Activated CD4-positive, alpha-beta T cell treated with anti-CD3 and anti-CD28 coated beads, Interleukin-2, amount 10 ng/mL, durations not matched to agents 7 days and 5 days (primary cell): ENCODE measurements around the gene TMEM232. TPM values are rescaled to one million over a fixed set of nuclear protein-coding genes. Genes with fewer than 3 reads are reported as not detected.

Source experiments
- CTCF ChIA-PET: fragments of 350-600 bp; sonication (Branson Sonifier 250); formaldehyde crosslinking; loops from one replicate; lab custom pipeline; 2021; ENCODE audit warnings: antibody characterized with exemption; lab: Charles Lee
- POLR2A ChIA-PET: fragments of 350-600 bp; sonication (Branson Sonifier 250); formaldehyde crosslinking; loops from one replicate; lab custom pipeline; 2021; ENCODE audit warnings: antibody characterized with exemption; lab: Charles Lee
- DNase-seq: peaks from one replicate; pipeline ENCODE4 v3.0.0-alpha.2; 2020
- H3K27ac Mint-ChIP-seq: one replicate; pipeline ENCODE4 v1.8.0; 2021; ENCODE audit warnings: mild to moderate bottlenecking, moderate library complexity, mixed read lengths
- H3K27me3 Mint-ChIP-seq: one replicate; pipeline ENCODE4 v1.8.0; 2021; ENCODE audit warnings: mixed read lengths
- H3K36me3 Mint-ChIP-seq: one replicate; pipeline ENCODE4 v1.8.0; 2021; ENCODE audit warnings: low read depth, mixed read lengths
- H3K4me1 Mint-ChIP-seq: one replicate; pipeline ENCODE4 v1.8.0; 2021; ENCODE audit warnings: mixed read lengths
- H3K4me3 Mint-ChIP-seq: one replicate; pipeline ENCODE4 v1.8.0; 2021; ENCODE audit warnings: mild to moderate bottlenecking, moderate library complexity, mixed read lengths
- H3K9me3 Mint-ChIP-seq: one replicate; pipeline ENCODE4 v1.8.0; 2021; ENCODE audit warnings: mixed read lengths
- total RNA-seq, 2 experiments: library from RNA; stranded (reverse); gene quantifications; one replicate each; pipeline ENCODE4 v1.2.3, GENCODE V29; 2021

The TMEM232 gene
- total RNA-seq, 2 experiments from 2014 or later, result 0.60 to 0.64 TPM

DNA sequence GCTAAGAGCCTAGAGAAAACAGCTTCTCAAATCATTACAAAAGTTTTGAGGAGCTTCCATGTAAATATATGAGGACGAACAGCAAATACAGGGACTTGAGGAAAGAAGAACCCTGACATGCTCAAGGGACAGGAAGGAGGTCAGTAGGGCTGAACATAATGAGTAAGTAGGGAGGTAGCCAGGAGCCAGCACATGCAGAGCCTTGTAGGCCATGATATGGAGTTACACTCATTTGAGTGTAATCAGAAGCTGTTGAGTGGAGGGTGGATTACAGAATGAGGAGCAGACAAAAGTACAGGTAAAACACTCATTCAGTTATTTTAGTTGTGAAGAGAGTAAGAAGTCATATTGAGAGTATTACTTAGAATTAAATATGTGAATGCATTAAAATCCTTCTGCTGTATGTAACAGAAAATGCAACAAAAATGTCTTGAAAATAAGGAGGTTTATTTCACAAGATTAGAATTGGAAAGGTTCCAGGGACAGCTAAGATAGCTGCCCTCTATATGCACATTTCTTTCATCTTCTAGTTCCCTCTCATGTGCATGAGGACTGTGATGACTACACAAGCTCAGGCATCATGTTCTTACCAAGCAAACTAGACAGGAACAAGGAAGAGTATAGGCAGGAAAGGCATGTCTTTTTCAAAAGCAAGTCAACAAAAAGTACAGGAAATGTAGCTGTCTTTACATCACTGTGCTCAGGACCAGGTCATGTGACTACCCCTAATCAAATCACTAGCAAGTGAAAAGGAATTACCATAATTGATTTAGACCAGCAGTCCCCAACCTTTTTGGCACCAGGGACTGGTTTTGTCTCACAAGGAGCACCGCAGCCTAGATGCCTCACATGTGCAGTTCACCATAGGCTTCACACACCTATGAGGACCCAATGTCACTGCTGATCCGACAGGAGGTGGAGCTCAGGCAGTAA lies 87.2 kb downstream of the TMEM232 start:
- Mint-ChIP-seq H3K9me3 (no peaks in the 10 kb centered on the region), H3K27me3 (no peaks in the 10 kb centered on the region), H3K36me3 (no peaks in the 10 kb centered on the region), H3K4me3 (no peak overlapping the region), H3K27ac (no peak overlapping the region), H3K4me1 (peaks cover 5% of the 10 kb centered on the region)
- POLR2A ChIA-PET, result interaction anchor here (0.8 kb wide), 1 partner anchor 374 kb away, joined by 3 read pairs; no protein-coding TSS in a partner anchor
- no peak for DNase-seq
- CTCF ChIA-PET, result no interaction called here

- H3K9me3 Mint-ChIP-seq, result no peaks in the 10 kb centered on the region
Measured at GRCh38 chr5:110634475-110634874, 92.0 kb downstream of the TMEM232 start.

DNA sequence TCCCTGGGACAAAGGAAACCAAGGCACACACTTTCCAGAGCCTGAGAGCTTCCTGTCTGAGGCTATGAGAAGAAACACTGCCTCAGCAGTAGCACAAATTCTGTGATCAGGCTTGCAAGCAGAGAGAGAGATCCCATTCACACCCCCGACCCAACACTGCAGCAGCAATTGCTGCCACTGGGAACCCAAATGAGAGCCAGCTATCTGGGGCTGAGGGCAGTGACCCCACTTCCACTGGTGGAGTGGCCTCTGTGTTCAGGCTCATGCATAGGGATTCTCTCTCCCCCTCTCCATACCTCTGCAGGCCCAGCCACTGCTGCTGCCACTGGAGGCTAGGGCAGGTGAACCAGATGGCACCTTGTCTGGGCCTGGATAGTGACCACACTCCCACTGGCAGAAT lies 95.2 kb downstream of the TMEM232 start:
- Mint-ChIP-seq H3K27ac (no peak overlapping the region), H3K4me1 (peaks cover 5% of the 10 kb centered on the region), H3K27me3 (no peaks in the 10 kb centered on the region), H3K4me3 (no peak overlapping the region), H3K36me3 (no peaks in the 10 kb centered on the region), H3K9me3 (no peaks in the 10 kb centered on the region)
- no peak for DNase-seq
- CTCF ChIA-PET, result no interaction called here
- POLR2A ChIA-PET, result no interaction called here

More at GRCh38 chr5:110634475-110634874, 92.0 kb downstream of the TMEM232 start:
- no peaks in the 10 kb centered on the region for H3K36me3 Mint-ChIP-seq
- CTCF ChIA-PET, result no interaction called here
- no peaks in the 10 kb centered on the region for H3K27me3 Mint-ChIP-seq
- no peak for DNase-seq
- H3K27ac Mint-ChIP-seq, result no peak overlapping the region
- H3K4me3 Mint-ChIP-seq, result no peak overlapping the region
- peaks cover 5% of the 10 kb centered on the region for H3K4me1 Mint-ChIP-seq
- POLR2A ChIA-PET, result no interaction called here

DNA sequence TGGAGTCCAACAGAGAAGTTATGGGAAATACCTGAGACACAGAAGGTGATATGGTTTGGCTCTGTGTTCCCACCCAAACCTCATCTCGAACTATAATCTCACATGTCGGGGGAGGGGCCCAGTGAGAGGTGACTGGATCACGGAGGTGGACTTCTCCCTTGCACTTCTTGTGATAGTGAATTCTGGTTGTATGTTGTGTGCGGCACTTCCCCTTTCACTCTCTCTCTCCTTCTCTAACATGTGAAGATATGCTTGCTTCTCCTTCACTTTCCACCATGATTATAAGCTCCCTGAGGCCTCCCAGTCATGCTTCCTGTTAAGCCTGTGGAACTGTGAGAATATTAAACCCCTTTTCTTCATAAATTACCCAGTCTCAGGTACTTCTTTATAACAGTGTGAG lies 96.1 kb downstream of the TMEM232 start:
- Mint-ChIP-seq H3K27me3 (no peaks in the 10 kb centered on the region), H3K36me3 (no peaks in the 10 kb centered on the region), H3K4me1 (peaks cover 5% of the 10 kb centered on the region), H3K9me3 (no peaks in the 10 kb centered on the region), H3K27ac (no peak overlapping the region), H3K4me3 (no peak overlapping the region)
- CTCF ChIA-PET, result no interaction called here
- POLR2A ChIA-PET, result no interaction called here
- DNase-seq, result no peak

GRCh38 chr5:110625376-110625999 lies 101.0 kb downstream of the TMEM232 start:
- no peaks in the 10 kb centered on the region for H3K36me3 Mint-ChIP-seq

GRCh38 chr5:110623874-110624273 lies 102.6 kb downstream of the TMEM232 start:
- peaks cover 4% of the 10 kb centered on the region for H3K27me3 Mint-ChIP-seq
- POLR2A ChIA-PET, result no interaction called here
- CTCF ChIA-PET, result no interaction called here
- no peak overlapping the region for H3K4me3 Mint-ChIP-seq
- no peaks in the 10 kb centered on the region for H3K9me3 Mint-ChIP-seq
- no peaks in the 10 kb centered on the region for H3K36me3 Mint-ChIP-seq
- DNase-seq, result no peak
- no peak overlapping the region for H3K27ac Mint-ChIP-seq
- H3K4me1 Mint-ChIP-seq, result no peaks in the 10 kb centered on the region

More at GRCh38 chr5:110625376-110625999, 101.0 kb downstream of the TMEM232 start:
- Mint-ChIP-seq H3K4me1 (no peaks in the 10 kb centered on the region), H3K9me3 (no peaks in the 10 kb centered on the region), H3K27ac (no peak overlapping the region), H3K4me3 (no peak overlapping the region), H3K27me3 (peaks cover 4% of the 10 kb centered on the region)
- no peak for DNase-seq
- CTCF ChIA-PET, result no interaction called here
- POLR2A ChIA-PET, result no interaction called here

GRCh38 chr5:110618941-110619340 lies 107.5 kb downstream of the TMEM232 start:
- no peak for DNase-seq
- H3K4me3 Mint-ChIP-seq, result no peak overlapping the region
- POLR2A ChIA-PET, result no interaction called here
- H3K4me1 Mint-ChIP-seq, result no peaks in the 10 kb centered on the region
- H3K27me3 Mint-ChIP-seq, result peaks cover 4% of the 10 kb centered on the region
- CTCF ChIA-PET, result no interaction called here
- H3K36me3 Mint-ChIP-seq, result no peaks in the 10 kb centered on the region
- no peaks in the 10 kb centered on the region for H3K9me3 Mint-ChIP-seq
- H3K27ac Mint-ChIP-seq, result no peak overlapping the region

GRCh38 chr5:110616009-110616408 lies 110.5 kb downstream of the TMEM232 start:
- CTCF ChIA-PET, result no interaction called here

DNA sequence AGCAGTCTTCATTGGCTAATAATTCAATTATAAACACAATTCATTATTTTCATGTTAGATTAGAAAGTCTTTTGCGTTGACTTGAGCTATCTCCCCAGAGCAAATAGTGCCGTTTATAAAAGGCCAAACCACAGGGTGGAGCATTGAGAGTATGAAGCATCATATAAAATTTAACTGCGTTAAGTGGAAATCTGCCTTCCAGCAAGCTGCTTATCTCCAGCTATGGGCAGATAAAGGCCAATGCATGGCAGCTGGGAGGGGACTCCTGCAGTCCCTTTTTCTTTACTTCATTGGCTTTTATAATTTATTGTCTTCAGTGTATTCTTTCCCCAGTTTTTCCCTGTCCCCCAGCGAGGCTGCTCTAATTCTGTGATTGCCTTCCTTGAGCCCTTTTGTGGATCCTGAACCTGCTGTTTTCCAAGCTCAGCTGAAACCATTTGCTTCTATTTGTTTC lies 113.7 kb downstream of the TMEM232 start:
- CTCF ChIA-PET, result no interaction called here
- no peak overlapping the region for H3K27ac Mint-ChIP-seq
- no peaks in the 10 kb centered on the region for H3K9me3 Mint-ChIP-seq
- POLR2A ChIA-PET, result no interaction called here
- no peaks in the 10 kb centered on the region for H3K36me3 Mint-ChIP-seq
- no peak overlapping the region for H3K4me3 Mint-ChIP-seq
- DNase-seq, result no peak
- no peaks in the 10 kb centered on the region for H3K27me3 Mint-ChIP-seq
- no peaks in the 10 kb centered on the region for H3K4me1 Mint-ChIP-seq

More at GRCh38 chr5:110616009-110616408, 110.5 kb downstream of the TMEM232 start:
- Mint-ChIP-seq H3K4me1 (no peaks in the 10 kb centered on the region), H3K36me3 (no peaks in the 10 kb centered on the region), H3K27ac (no peak overlapping the region), H3K9me3 (no peaks in the 10 kb centered on the region), H3K4me3 (no peak overlapping the region), H3K27me3 (no peaks in the 10 kb centered on the region)
- POLR2A ChIA-PET, result no interaction called here
- no peak for DNase-seq

- Mint-ChIP-seq H3K27ac (no peak overlapping the region), H3K27me3 (no peaks in the 10 kb centered on the region), H3K4me3 (no peak overlapping the region), H3K9me3 (no peaks in the 10 kb centered on the region), H3K36me3 (no peaks in the 10 kb centered on the region), H3K4me1 (no peaks in the 10 kb centered on the region)
- ChIA-PET POLR2A (no interaction called here), CTCF (no interaction called here)
- no peak for DNase-seq
Measured at GRCh38 chr5:110611817-110612216, 114.7 kb downstream of the TMEM232 start.

DNA sequence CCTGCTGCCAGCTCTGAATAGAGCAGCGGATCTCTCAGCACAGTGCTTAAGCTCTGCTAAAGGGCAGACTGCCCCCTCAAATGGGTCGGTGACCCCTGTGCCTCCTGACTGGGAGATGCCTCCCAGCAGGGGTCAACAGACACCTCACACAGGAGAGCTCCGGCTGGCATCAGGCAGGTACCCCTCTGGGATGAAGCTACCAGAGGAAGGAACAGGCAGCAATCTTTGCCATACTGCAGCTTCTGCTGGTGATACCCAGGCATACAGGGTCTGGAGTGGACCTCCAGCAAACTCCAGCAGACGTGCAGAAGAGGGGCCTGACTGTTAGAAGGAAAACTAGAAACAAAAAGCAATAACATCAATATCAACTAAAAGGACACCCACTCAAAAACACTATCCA lies 131.6 kb downstream of the TMEM232 start:
- no peak overlapping the region for H3K4me3 Mint-ChIP-seq
- H3K27ac Mint-ChIP-seq, result no peak overlapping the region
- DNase-seq, result no peak
- no peaks in the 10 kb centered on the region for H3K36me3 Mint-ChIP-seq
- no peaks in the 10 kb centered on the region for H3K9me3 Mint-ChIP-seq
- no peaks in the 10 kb centered on the region for H3K4me1 Mint-ChIP-seq
- ChIA-PET POLR2A (no interaction called here), CTCF (interaction anchor here (1.1 kb wide), 1 partner anchor 9 kb away, joined by 3 read pairs; no protein-coding TSS in a partner anchor)
- no peaks in the 10 kb centered on the region for H3K27me3 Mint-ChIP-seq

GRCh38 chr5:110590187-110590586 lies 136.3 kb downstream of the TMEM232 start:
- Mint-ChIP-seq H3K36me3 (no peaks in the 10 kb centered on the region), H3K4me1 (no peaks in the 10 kb centered on the region), H3K9me3 (no peaks in the 10 kb centered on the region), H3K27ac (no peak overlapping the region), H3K27me3 (no peaks in the 10 kb centered on the region), H3K4me3 (no peak overlapping the region)
- ChIA-PET CTCF (no interaction called here), POLR2A (no interaction called here)
- DNase-seq, result no peak

- DNase-seq, result no peak
- H3K4me1 Mint-ChIP-seq, result no peaks in the 10 kb centered on the region
- no peaks in the 10 kb centered on the region for H3K9me3 Mint-ChIP-seq
- ChIA-PET CTCF (no interaction called here), POLR2A (no interaction called here)
- H3K36me3 Mint-ChIP-seq, result no peaks in the 10 kb centered on the region
- H3K27ac Mint-ChIP-seq, result no peak overlapping the region
- H3K4me3 Mint-ChIP-seq, result no peak overlapping the region
- H3K27me3 Mint-ChIP-seq, result peaks cover 2% of the 10 kb centered on the region
Measured at GRCh38 chr5:110588286-110588980, 138.0 kb downstream of the TMEM232 start.
